GM12865 (cell line): Measurements from ENCODE around the gene GALR1.

Source experiments
- DNase-seq: peaks from one replicate; pipeline ENCODE4 v3.0.0; 2010; ENCODE audit warnings: low read depth
- H3K4me3 ChIP-seq: 2 replicates; pipeline ENCODE4 v1.5.1; 2011; ENCODE audit warnings: mild to moderate bottlenecking, low read depth, low read length, control low read depth
- TF ChIP-seq, protein P1 (sequence below): IDR thresholded peaks from 2 replicates; pipeline ENCODE4 v1.5.1; 2011; ENCODE audit warnings: low read length, control low read depth, low read depth, inconsistent platforms; ENCODE audit not compliant: insufficient read depth; ENCODE audit errors: missing control alignments

GALR1 gene

DNA sequence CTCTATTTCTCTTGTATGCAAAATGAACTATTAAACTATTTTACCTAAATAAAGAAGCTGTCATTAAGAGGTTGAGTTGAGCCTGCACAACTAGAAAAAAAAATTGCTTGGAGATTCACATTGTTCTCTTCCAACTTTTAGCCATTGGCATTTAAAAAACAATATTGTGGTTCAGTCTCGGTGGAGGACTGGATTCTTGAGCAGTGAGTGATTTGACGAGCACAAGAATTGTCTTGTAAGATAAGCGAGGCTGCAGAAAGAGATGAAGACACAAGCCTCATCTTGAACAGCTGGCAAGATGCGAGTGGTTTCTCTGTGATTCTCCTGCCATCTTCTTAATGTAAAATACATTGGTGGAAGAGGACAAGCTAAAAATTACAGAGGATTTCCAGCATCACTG lies 67.0 kb downstream of the GALR1 start:
- no peak for DNase-seq
- TF ChIP-seq, protein P1, sequence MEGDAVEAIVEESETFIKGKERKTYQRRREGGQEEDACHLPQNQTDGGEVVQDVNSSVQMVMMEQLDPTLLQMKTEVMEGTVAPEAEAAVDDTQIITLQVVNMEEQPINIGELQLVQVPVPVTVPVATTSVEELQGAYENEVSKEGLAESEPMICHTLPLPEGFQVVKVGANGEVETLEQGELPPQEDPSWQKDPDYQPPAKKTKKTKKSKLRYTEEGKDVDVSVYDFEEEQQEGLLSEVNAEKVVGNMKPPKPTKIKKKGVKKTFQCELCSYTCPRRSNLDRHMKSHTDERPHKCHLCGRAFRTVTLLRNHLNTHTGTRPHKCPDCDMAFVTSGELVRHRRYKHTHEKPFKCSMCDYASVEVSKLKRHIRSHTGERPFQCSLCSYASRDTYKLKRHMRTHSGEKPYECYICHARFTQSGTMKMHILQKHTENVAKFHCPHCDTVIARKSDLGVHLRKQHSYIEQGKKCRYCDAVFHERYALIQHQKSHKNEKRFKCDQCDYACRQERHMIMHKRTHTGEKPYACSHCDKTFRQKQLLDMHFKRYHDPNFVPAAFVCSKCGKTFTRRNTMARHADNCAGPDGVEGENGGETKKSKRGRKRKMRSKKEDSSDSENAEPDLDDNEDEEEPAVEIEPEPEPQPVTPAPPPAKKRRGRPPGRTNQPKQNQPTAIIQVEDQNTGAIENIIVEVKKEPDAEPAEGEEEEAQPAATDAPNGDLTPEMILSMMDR: no peak

DNA sequence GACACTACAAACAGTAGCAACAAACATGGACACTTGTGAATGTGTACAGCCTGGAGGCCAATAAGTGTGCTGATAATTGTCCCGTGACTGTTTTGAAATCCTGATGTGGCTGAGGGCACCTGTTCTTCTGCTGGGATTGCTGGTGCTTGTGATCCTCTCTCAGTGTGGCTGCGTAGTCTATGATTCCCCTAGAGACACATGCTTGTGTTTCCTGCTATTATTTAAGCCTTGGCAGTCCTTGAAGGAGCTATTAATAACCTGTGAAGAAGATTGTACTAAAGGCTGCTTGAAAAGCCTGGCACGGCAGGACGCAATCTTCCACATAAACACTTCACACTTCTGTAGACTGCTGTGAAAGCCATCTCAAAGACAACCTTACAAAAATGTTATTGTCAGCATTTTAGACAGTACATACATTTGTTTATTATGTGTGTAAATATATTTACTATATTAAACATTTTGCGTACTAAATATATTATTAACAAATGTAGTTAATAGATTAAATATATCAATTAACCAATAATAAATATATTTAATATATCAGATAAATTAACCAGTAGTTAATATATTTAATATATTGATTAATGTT lies 71.4 kb downstream of the GALR1 start:
- TF ChIP-seq, protein P1: no peak
- no peak overlapping the region for H3K4me3 ChIP-seq
- DNase-seq: no peak

More for the DNA sequence above, 67.0 kb downstream of the GALR1 start:
- H3K4me3 ChIP-seq: no peak overlapping the region

DNA sequence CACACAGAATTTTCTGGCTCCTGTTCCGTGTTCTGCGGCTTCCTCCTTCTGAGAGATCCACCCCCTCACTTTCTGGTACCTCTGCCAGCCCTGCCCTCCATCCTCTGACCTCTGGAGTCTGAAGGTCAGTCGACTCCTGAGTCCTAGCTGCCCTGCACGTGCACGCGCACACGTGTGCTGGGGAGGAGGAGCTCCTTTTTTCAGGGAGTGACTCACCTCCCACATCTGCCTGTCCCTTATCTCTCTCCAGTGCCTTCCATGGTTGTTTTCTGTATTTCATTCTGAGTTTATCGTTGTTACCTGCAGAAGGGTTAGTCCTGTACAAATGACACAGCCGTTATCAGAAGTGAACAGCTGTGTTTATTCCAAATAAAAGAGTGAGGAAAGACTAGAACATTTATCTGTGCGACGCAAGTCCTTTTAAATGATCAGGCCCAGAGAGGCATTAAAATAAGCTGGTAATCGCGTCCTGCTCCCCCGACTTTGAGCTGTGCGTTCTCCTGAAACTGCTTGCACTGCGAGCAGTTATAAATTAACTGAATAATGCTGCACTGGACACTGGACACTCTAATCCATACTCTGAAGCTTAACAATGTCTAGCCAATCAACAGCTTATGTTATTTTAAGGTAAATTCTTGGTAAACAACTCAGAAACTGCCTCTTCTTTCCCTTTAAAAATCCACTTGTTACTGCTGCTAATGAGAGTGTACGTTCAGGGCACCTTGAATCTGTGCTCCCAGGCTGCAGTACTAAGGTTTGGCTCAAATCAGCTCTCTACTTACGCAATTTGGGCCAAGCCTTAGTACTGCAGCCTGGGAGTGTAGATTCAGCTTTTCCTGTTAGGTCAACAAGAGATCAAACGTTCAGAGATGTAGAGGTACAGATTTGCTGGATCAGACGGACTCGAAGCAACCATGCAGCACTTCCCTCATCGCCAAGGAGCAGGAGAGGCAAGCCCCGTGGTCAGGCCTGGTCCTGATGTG lies 72.5 kb downstream of the GALR1 start:
- DNase-seq: no peak
- TF ChIP-seq, protein P1: no peak
- no peak overlapping the region for H3K4me3 ChIP-seq

GRCh38 chr18:77323640-77324299 lies 74.1 kb downstream of the GALR1 start:
- no peak overlapping the region for H3K4me3 ChIP-seq
- no peak for DNase-seq
- TF ChIP-seq, protein P1: no peak
